ENCODE results near the gene MRPL22. TPM values are rescaled to one million over a fixed set of nuclear protein-coding genes. Genes with fewer than 3 reads are reported as not detected.
A peak's percentile ranks its signal among the peaks of the same experiment; 100 is the strongest.
"Not testable (repeated sequence)": the region's sequence is repeated elsewhere in the genome, so short reads cannot be mapped to it uniquely, and the experiment has no call there.

Gene MRPL22
- total RNA-seq, 1 donor from 2014 or later, result 43.7 TPM

GRCh38 chr5:154997746-154998145 is 56.9 kb downstream of the MRPL22 start:
- ATAC-seq, result peak; percentile 22

- ATAC-seq, result no peak
Observed at GRCh38 chr5:154999865-155000264, 59.0 kb downstream of the MRPL22 start.

GRCh38 chr5:155001523-155001922 is 60.6 kb downstream of the MRPL22 start:
- ATAC-seq, result no peak

GRCh38 chr5:155002722-155003121 is 61.8 kb downstream of the MRPL22 start:
- ATAC-seq, result not testable (repeated sequence)

GRCh38 chr5:155004138-155004744 is 63.4 kb downstream of the MRPL22 start:
- peak; percentile 39 for ATAC-seq

GRCh38 chr5:155006265-155006664 is 65.4 kb downstream of the MRPL22 start:
- not testable (repeated sequence) for ATAC-seq

- no peak for ATAC-seq
Observed at GRCh38 chr5:155008669-155009068, 67.8 kb downstream of the MRPL22 start.

GRCh38 chr5:155010881-155011280 is 70.0 kb downstream of the MRPL22 start:
- no peak for ATAC-seq

- ATAC-seq, result no peak
Observed at GRCh38 chr5:155013526-155013925, 72.7 kb downstream of the MRPL22 start, which contains the start of gene KIF4B. Gene KIF4B, plus strand, starts transcription at chr5:155013755. Its CDS starts 105 bp downstream, at chr5:155013860.

GRCh38 chr5:155015239-155015638 is 74.4 kb downstream of the MRPL22 start:
- ATAC-seq, result no peak

GRCh38 chr5:155017610-155018009 is 76.7 kb downstream of the MRPL22 start:
- no peak for ATAC-seq

Other genes starting within 250 kb of the MRPL22 start
- gene LARP1, start 185.7 kb upstream of the MRPL22 start, total RNA-seq, result 144 TPM
- 2.9 TPM for gene FAXDC2, start 90.5 kb upstream of the MRPL22 start, total RNA-seq
- gene CNOT8, start 82.4 kb upstream of the MRPL22 start, total RNA-seq, result 25.7 TPM
- gene GEMIN5, start 2.9 kb upstream of the MRPL22 start, total RNA-seq, result 11.0 TPM
- not detected for gene KIF4B, start 72.7 kb downstream of the MRPL22 start, total RNA-seq

Measured in esophagus mucosa (tissue), 1 donor.